ENCODE data around the gene CPXM2.

DNA sequence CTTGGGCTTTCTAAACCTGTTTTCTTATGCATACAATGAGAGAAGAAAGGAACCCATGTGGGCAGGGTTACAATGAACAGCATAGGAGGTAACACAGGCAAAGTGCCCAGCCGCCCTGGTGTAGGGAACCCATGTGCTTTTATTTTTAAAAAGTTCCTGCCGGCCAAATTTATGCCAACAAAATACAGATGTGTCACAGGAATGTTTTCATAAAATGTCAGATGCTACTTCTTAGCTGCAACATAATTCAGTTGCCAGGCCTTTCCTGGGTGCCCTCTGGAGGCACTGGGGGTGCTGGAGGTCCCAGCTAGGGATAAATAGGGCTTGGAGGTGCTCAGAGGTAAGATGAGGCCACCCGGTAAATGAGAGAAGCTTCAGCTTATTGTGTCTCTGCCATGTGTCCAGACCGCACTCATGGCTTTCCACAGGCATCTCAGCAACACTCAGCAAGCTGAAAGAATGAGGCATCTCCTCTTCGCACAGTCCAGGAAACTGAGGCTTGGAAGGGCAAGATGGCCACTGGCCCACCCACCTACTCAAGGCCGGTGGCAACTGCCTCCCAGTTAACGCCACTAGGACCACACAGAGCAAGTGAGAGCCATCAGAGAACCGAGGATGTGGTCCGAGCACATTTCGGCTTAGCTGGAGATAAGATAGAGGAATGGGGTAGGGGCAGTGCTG lies 58.3 kb downstream of the CPXM2 start:
- no peak for TF ChIP-seq CTCF (IDR thresholded peaks at IDR 0.05; ENCODE audit: insufficient read depth, low read length, poor library complexity, severe bottlenecking)
- no peak for TF ChIP-seq EZH2phosphoT487 (conservative IDR thresholded peaks at IDR 0.05; ENCODE audit: low read length)

Data from SU-DHL-6 (cell line).